ENCODE data around the gene ZDHHC12.

The ZDHHC12 gene

DNA sequence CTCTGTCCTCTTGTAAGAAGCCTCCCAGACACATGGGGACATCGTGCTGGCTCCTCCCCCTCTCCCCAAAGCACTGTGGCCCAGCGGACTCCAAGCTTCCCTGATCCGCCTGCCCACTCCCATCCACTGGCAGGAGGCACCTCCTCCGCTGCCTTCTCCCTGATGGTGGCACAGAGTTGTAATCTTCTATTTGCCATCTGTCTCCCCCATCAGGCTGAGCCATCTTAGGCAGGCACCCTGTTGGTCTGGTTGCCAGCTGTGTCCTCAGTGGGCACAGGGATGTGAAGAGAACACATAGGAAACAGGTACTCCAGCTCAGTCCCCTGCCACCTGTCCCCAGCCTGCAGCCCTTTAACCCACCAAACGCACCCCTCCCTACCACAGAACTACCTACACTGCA lies 5.4 kb upstream of the ZDHHC12 start:
- DNase-seq: no peak

- no peak for DNase-seq
Measured at GRCh38 chr9:128728298-128728697, 4.4 kb upstream of the ZDHHC12 start.

DNA sequence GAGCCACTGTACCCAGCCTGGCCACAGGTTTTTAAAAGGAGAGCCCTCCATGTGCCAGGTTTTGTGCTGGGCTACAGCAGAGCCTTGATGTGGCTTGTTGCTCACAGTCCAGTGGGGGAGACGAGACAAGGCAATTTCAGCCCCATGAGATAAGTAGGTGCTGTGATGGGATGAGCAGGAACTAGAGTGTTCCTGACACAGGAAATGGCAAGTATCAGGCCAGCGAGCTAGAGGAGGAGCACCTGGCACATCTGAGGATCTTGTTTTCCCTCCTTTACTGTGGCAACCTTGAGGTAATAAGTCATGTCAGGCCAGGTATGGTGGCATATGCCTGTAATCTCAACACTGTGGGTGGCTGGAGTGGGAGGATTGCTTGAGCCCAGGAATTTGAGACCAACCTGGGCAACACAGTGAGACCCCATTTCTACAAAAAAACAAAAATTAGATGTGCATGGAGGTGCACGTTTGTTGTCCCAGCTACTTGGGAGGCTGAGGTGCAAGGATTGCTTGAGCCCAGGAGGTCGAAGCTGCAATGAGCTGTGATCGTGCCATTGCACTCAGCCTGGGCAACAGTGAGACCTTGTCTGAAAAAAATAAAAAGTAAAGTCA lies 3.8 kb upstream of the ZDHHC12 start:
- no peak for DNase-seq

DNA sequence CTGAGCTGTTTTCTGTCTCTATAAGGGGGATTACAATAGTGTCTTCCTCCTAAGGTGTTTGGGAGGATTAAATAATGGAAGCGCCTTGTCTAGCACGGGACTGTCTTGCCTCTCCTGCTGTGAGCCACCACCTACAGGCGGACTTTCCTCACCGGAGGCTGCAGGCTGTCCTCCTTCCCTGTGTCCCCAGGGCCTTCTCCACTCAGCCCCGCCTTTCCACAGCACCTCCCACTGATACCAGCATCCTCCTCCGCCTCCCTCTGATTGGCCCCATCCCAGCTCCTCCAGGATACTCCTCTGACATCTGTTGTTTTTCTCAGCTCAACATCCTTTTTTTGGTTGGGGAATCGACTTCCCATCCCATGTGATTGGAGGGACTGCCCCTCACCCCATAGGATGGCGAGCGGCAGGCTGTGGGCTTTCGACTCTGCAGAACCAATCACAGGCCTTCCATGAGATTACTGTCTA lies 851 bp upstream of the ZDHHC12 start:
- peak; percentile 82 for DNase-seq

GRCh38 chr9:128723352-128723865 lies 518 bp downstream of the ZDHHC12 start:
- DNase-seq: no peak

GRCh38 chr9:128722380-128723351 lies 1.3 kb downstream of the ZDHHC12 start:
- DNase-seq: no peak

DNA sequence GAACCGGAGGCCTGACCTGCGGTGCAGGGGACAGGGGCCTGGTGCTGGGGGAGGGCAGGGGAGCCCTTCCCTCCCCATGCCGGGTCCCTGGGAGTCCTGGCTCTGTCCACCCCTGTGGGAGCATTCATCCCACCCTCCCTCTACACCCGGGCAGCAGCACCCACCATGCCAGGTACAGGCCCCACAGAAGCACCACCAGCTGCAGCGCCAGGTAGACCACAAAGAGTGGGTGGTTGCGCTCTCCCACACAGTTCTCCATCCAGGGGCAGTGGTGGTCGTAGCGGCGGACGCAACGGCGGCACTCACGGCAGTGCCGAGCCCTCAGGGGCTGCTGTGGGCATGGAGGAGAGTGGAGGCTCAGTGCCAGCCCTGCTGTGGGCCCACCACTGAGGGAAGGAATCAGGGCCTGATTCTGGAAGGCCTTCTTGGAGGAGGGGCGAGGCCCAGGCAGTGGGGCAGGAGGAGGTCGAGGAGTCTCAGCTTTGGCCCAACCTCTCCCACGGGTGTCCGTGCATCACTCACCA lies 2.4 kb downstream of the ZDHHC12 start:
- DNase-seq: no peak

DNA sequence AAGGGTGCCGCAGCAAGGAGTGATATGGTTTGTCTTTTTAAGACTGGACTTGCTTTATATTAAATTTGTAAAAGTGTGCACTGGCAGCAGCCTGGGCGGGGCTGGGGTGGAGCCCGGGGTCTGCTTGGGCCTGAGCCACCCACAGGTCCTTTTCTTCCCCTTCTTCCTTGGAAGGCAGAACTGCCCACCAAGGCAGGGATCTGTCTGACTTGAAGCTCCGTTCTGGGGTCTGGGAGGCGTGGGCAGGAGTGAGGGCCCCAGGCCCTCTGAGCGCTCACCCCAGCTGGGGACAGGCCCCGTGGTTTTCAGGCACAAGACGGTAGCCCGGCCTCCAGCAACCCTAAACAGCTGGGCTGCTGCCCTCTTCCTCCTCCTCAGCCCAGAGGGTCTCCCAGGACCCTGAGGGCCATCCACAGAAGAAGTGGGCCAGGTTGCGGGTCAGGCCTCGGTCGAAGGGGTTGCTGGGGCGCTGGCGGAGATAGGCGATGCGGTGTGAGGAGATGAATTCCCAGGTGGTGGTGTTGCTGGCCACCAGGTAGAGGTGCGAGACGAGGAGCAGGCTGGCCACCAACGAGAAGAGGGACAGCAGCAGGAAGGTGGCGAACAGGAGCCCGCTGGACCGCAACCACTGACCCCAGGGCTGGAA lies 3.0 kb downstream of the ZDHHC12 start:
- no peak for DNase-seq

- DNase-seq: no peak
Measured at GRCh38 chr9:128719919-128720605, 3.9 kb downstream of the ZDHHC12 start.

GRCh38 chr9:128718475-128718874 lies 5.5 kb downstream of the ZDHHC12 start:
- no peak for DNase-seq

GRCh38 chr9:128718047-128718446 lies 5.9 kb downstream of the ZDHHC12 start:
- no peak for DNase-seq

DNA sequence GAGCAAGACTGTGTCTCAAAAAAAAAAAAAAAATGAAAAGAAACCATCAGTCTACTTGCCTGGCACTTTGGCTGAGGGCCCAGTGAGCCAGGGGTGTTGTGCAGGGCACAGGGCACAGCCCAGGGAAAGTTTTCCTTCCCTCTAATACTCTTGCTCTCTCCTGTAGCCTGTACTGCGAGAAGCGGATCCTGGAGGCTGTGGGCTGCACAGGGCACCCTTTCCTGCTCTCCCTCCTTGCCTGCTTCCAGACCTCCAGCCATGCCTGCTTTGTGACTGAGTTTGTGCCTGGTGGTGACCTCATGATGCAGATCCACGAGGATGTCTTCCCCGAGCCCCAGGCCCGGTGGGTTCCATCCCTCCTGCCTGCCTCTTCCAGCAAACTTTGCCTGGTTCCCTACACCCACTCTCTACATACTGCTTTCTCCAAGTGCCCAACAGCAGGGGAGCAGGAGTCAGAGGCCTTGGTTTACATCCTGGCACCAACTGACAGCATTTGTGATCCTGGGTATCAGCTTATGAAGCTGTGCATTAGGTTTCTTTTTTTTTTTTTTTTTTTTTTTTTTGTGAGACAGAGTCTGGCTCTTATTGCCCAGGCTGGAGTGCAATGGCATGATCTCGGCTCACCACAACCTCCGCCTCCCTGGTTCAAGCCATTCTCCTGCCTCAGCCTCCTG lies 7.2 kb downstream of the ZDHHC12 start:
- no peak for DNase-seq

DNA sequence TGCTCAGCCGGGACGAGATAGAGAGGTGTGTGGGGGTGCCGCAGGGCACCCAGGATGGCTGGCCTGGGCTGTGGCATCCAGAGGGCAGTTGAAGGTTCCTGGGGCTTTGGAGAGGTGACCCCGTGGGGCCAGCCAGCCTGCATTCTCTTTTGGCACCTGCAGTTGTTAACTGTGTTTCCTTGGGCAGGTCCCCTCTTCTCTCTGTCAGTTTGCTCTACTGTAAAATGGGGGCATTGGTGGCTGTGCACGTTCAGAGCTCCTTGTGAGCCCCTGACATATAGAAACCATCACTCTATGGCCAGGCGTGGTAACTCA lies 8.5 kb downstream of the ZDHHC12 start:
- no peak for DNase-seq

- DNase-seq: no peak
Measured at GRCh38 chr9:128714586-128715435, 9.1 kb downstream of the ZDHHC12 start.

DNA sequence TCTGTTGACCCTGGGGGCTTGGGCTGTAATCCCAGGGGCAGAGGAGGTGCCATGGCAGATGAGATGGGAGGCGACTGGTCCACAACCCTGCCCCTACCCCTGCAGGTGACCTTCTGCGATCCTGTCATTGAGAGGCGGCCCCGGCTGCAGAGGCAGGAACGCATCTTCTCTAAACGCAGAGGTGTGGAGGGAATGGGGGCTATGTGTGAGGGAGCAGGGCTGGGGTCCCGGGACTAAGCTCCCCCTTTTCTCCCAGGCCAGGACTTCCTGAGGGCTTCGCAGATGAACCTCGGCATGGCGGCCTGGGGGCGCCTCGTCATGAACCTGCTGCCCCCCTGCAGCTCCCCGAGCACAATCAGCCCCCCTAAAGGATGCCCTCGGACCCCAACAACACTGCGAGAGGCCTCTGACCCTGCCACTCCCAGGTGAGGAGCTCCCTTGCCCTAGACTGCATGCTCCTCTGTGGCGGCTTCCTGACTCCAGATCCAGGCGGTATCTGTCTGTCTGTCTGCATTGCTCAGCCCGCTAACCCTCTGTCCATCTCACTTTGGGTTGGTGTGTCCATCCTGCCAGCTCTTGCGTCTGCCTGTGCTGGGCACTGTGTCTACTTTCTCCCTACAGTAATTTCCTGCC lies 9.9 kb downstream of the ZDHHC12 start:
- DNase-seq: no peak

DNA sequence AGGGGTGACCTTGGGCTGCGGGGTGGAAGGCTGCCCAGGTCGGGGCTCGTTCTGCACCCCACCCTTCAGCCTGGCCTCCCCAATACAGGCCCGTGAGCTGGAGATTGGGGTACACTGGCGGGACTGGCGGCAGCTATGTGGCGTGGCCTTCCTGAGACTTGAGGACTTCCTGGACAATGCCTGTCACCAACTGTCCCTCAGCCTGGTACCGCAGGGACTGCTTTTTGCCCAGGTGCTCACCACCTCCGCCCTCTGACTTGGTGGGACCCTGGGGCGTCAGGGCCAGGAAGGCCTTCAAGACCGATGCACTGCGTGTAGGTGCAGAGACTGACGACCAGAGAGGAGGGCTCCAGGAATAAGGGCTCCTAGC lies 10.5 kb downstream of the ZDHHC12 start:
- no peak for DNase-seq

DNA sequence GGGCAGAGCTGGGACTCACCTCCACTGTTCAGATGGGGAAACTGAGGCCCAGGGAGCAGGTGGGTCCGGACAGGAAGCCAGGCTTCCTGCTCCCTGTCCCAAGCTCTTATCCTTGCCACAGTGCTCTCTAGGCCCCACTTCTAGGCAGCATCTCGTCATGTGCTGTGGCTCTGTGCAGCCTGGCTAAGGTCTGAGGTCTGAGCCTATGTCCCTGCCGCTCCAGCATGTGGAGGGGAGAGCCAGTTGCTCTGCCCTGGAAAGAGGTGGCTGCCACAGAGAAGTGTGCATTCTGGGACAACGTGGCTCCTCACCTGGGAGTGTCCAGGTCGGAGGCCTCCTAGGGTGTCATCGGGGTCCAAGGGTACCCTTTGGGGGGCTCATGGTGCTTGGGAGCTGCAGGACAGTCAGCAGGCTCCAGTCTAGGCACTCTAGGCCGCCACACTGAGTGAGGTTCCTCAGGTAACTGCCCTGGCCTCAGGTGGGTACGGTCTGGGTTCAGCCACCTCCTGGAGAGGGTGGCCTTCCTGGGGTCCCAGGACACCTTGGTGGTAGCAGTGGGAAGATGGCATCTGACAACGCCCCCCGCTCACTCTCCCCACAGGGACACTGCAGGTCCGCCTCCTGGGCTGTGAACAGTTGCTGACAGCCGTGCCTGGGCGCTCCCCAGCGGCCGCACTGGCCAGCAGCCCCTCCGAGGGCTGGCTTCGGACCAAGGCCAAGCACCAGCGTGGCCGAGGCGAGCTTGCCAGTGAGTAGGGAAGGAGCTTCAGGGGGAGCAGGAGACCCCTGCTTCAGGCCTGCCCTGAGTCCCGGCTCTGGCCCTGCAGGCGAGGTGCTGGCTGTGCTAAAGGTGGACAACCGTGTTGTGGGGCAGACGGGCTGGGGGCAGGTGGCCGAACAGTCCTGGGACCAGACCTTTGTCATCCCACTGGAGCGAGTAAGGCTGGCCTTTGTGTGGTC lies 11.2 kb downstream of the ZDHHC12 start:
- no peak for DNase-seq

DNA sequence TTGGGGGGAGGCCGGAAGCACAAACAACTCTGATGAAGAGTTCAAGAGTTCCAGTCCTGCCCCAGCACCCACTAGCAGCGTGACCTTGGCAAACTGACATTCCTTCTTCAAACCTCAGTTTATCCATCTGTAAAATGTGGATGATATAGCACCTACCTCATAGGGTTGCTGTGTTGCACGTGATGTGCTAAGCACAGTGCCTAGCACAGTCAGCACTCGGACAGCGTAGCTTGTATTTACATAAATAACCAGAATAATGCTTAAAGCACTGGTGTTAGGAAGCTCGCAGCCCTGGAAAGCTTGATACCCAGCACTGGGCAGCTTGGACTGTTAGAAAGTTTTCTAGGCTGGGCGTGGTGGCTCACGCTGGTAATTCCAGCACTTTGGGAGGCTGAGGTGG lies 16.5 kb downstream of the ZDHHC12 start:
- no peak for DNase-seq

- no peak for DNase-seq
Measured at GRCh38 chr9:128706671-128707381, 17.1 kb downstream of the ZDHHC12 start.

Data from DMS153 (cell line).